PFSK-1 (cell line): ENCODE measurements around the gene NTN1.

Experiments
- FOXP2 ChIP-seq: optimal IDR thresholded peaks from 2 replicates; pipeline ENCODE3; 2011; ENCODE audit warnings: borderline replicate concordance, control low read depth, inconsistent platforms; ENCODE audit not compliant: insufficient read depth; ENCODE audit errors: extremely low read length, extremely low read depth
- POLR2AphosphoS5 ChIP-seq: IDR thresholded peaks from 2 replicates; pipeline ENCODE4 v1.6.1; 2012; ENCODE audit warnings: low read depth, mild to moderate bottlenecking, control low read depth, low read length, moderate library complexity
- SIN3A ChIP-seq: IDR thresholded peaks from 2 replicates; pipeline ENCODE4 v1.6.1; 2012; ENCODE audit warnings: mild to moderate bottlenecking, low read length, moderate library complexity, borderline replicate concordance; ENCODE audit not compliant: insufficient read depth
- TAF1 ChIP-seq: IDR thresholded peaks from 2 replicates; pipeline ENCODE4 v1.6.1; 2012; ENCODE audit warnings: low read length, control low read depth, borderline replicate concordance; ENCODE audit not compliant: insufficient read depth
- TF ChIP-seq, protein P1 (sequence below), 2 experiments: IDR thresholded peaks; 2 replicates each; pipeline versions ENCODE4 v1.6.1 to v1.8.0; 2011 to 2012; ENCODE audit warnings: low read depth in 2 of 2, low read length in 2 of 2, control low read depth in 1 of 2, inconsistent platforms in 1 of 2, mild to moderate bottlenecking in 1 of 2, moderate library complexity in 1 of 2; ENCODE audit not compliant: insufficient read depth in 1 of 2

NTN1 gene

DNA sequence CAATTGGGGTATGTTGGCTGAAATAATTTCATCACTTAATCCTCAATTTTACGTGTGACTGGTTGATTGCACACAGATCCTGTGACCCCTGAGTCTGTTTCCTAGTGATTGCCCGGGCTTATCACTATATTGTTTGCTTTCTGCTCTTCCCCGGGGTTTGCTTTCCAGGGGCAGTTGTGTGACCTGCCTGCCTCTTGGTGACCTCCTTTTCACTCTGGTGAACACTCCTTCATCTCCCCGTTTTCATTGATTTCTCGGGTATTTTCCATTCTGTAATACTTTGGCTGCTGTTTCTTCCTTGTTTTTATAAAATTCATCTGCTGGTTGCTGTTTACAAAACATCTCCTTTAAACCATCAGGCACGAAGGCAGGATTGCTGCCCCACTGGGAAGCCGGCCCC lies 36.0 kb downstream of the NTN1 start:
- TF ChIP-seq, protein P1, sequence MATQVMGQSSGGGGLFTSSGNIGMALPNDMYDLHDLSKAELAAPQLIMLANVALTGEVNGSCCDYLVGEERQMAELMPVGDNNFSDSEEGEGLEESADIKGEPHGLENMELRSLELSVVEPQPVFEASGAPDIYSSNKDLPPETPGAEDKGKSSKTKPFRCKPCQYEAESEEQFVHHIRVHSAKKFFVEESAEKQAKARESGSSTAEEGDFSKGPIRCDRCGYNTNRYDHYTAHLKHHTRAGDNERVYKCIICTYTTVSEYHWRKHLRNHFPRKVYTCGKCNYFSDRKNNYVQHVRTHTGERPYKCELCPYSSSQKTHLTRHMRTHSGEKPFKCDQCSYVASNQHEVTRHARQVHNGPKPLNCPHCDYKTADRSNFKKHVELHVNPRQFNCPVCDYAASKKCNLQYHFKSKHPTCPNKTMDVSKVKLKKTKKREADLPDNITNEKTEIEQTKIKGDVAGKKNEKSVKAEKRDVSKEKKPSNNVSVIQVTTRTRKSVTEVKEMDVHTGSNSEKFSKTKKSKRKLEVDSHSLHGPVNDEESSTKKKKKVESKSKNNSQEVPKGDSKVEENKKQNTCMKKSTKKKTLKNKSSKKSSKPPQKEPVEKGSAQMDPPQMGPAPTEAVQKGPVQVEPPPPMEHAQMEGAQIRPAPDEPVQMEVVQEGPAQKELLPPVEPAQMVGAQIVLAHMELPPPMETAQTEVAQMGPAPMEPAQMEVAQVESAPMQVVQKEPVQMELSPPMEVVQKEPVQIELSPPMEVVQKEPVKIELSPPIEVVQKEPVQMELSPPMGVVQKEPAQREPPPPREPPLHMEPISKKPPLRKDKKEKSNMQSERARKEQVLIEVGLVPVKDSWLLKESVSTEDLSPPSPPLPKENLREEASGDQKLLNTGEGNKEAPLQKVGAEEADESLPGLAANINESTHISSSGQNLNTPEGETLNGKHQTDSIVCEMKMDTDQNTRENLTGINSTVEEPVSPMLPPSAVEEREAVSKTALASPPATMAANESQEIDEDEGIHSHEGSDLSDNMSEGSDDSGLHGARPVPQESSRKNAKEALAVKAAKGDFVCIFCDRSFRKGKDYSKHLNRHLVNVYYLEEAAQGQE (IDR thresholded peaks at IDR 0.05; ENCODE audit: insufficient read depth in 1 of 2, low read depth in 2 of 2, low read length in 2 of 2): no peak
- TF ChIP-seq SIN3A: no peak
- TF ChIP-seq TAF1: no peak
- no peak for TF ChIP-seq POLR2AphosphoS5
- TF ChIP-seq FOXP2: no peak

DNA sequence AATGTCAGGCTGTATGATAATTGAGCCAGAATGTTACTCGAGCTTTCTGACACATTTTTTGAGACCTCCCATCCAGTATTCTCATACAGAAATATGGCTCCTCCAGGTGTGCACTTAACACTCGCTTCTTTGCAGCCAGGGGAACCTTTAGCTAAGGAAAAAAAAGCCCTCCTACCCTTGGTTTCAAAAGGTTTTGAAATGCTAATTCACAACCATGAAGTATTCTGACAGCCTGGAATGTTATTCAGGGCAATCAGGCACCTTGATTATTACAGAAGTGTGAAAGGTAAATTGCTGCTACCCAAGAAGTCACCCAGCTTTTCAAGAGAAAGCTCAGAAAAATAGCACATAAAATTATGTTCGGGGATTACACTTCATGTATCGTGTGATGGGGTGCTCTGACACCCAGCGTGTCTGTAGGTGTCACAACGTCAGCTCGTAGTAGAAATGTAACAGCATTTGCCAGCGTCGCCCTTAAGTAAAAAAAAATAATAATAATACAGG lies 41.1 kb downstream of the NTN1 start:
- TF ChIP-seq, protein P1 (IDR thresholded peaks at IDR 0.05; ENCODE audit: insufficient read depth in 1 of 2, low read depth in 2 of 2, low read length in 2 of 2): no peak
- TF ChIP-seq POLR2AphosphoS5: no peak
- TF ChIP-seq TAF1: no peak
- TF ChIP-seq FOXP2: no peak
- no peak for TF ChIP-seq SIN3A

DNA sequence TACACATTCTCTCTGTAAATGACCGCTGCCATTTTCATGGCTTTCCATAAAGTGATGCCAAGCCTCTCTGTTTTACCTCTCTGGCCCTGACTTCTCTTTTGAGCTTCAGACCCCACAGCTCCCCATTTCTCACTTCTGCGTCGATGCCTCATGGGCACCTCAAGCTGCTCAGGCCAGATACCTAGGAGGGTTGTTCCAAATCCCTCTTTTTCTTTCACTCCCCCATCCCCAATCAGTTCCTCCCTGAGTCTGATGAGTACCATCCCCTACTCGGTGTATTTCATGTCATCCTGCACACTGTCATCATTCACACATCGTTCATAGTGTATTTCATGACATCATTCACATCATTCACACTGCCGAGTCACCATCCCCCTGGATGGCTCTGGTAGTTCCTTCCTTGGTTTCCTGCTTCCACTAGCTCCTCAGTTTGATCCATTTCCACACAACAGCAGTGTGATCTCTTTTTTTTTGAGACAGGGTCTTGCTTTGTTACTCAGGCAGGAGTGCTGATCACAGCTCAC lies 43.1 kb downstream of the NTN1 start:
- TF ChIP-seq FOXP2 (no peak), TAF1 (no peak), POLR2AphosphoS5 (no peak), SIN3A (no peak)
- TF ChIP-seq, protein P1 (IDR thresholded peaks at IDR 0.05; ENCODE audit: insufficient read depth in 1 of 2, low read depth in 2 of 2, low read length in 2 of 2): no peak

DNA sequence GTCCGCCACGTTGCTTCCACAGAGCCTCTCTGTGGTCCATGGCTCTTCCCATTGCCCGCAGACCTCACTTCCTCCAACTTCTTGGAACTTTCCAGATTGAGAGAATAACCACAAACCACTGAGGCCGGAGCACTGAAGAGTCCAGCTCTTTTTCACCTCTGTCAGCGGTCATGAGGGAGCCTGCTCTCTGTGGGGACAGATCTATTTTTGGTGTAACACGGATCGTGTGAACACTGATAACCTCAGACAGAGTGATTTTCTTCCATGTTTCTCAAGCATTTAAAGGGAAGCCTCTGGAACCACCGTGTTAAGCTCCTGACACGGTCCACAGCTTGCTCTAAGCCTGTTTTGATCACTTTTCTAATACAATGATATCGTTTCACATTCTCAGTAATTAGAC lies 49.7 kb downstream of the NTN1 start:
- no peak for TF ChIP-seq FOXP2
- TF ChIP-seq, protein P1 (IDR thresholded peaks at IDR 0.05; ENCODE audit: insufficient read depth in 1 of 2, low read depth in 2 of 2, low read length in 2 of 2): no peak
- TF ChIP-seq SIN3A: no peak
- TF ChIP-seq TAF1: no peak
- no peak for TF ChIP-seq POLR2AphosphoS5
